Right lobe of liver (tissue), 6 donors: ENCODE measurements around the gene ITPR1. TPM values are rescaled to one million over a fixed set of nuclear protein-coding genes. Genes with fewer than 3 reads are reported as not detected.

Experiments used
- ATAC-seq, 4 donors: fragments of 200-7000 bp; cut with Tn5 transposase; one replicate each; pipeline ENCODE4 v1.9.1; 2020; ENCODE audit warnings: mild to moderate bottlenecking in 4 of 4, moderate library complexity in 4 of 4
- DNase-seq, 3 donors: peaks; one replicate each; pipeline ENCODE4 v3.0.0-alpha.2; 2020
- H3K27ac ChIP-seq, 3 donors: fragments of 200-600 bp; one replicate each; pipeline ENCODE4 v1.8.0; 2022
- H3K27me3 ChIP-seq, 2 donors: fragments of 200-600 bp; one replicate each; pipeline ENCODE4 v1.8.0; 2022
- H3K36me3 ChIP-seq, 4 donors: fragments of 200-600 bp; sonication (generic) in 1 of 4; one replicate each; pipeline versions ENCODE4 v1.5.1 to v1.8.0; 2017 to 2022; ENCODE audit warnings: control low read depth in 1 of 4
- H3K4me1 ChIP-seq, 4 donors: fragments of 200-600 bp; sonication (generic) in 1 of 4; one replicate each; pipeline versions ENCODE4 v1.5.1 to v1.8.0; 2017 to 2022; ENCODE audit warnings: control low read depth in 1 of 4
- H3K4me3 ChIP-seq, 3 donors: fragments of 200-600 bp; one replicate each; pipeline ENCODE4 v1.8.0; 2022
- H3K9me3 ChIP-seq, 4 donors: fragments of 200-600 bp; sonication (generic) in 1 of 4; one replicate each; pipeline versions ENCODE4 v1.5.1 to v1.8.0; 2017 to 2022; ENCODE audit warnings: control low read depth in 1 of 4
- POLR2A ChIP-seq: fragments of 450-650 bp; IDR thresholded peaks from one replicate; pipeline ENCODE4 v1.6.1; 2017; ENCODE audit warnings: antibody characterized with exemption, mild to moderate bottlenecking
- WGBS: methylation state at CpG from one replicate; pipeline ENCODE4 v1.1.6; 2018; ENCODE audit warnings: low coverage, low lambda C conversion rate; ENCODE audit not compliant: insufficient coverage; ENCODE audit errors: missing lambda C conversion rate; 5-methylcytosine and 5-hydroxymethylcytosine counted together
- intact Hi-C, 2 donors: fragments of 100-400 bp; cut with DNase I; formaldehyde crosslinking; loops; one replicate each; pipeline versions ENCODE4 v1.11.2 to v1.14.1; 2022
- total RNA-seq, 6 experiments: library from RNA; depleted of rRNA in 2 of 6; stranded (reverse); fragments of >200 nt in 2 of 6; fragmentation: NEBNext Ultra II Directional in 3 of 6; extraction: Animal tissue kit (Norgen Biotek cat#: 25700) in 3 of 6; gene quantifications; one replicate each; pipeline versions ENCODE4 v1.1.0 to v1.2.4, GENCODE V29; 2016 to 2023
- TF ChIP-seq, protein P1 (sequence below), 4 donors: fragments of 200-600 bp in 3 of 4; fragments of 450-650 bp in 1 of 4; IDR thresholded peaks; one replicate each; pipeline versions ENCODE4 v1.5.1 to v1.8.0; 2016 to 2022; ENCODE audit warnings: antibody characterized with exemption in 4 of 4, mild to moderate bottlenecking in 2 of 4
- donor health status: DM: no; HTN: yes; CAD: no.
- donor health status: DM: no; HTN: no; CAD: no.
- donor health status: DM: no; HTN: no; CAD: no.
- donor health status: DM: no; HTN: yes; CAD: no.
- donor health status: DM: no; HTN: yes; CAD: no.

Gene ITPR1
- total RNA-seq, 6 experiments from 2014 or later: 6.5 to 16.2 (median 11.5) TPM

DNA sequence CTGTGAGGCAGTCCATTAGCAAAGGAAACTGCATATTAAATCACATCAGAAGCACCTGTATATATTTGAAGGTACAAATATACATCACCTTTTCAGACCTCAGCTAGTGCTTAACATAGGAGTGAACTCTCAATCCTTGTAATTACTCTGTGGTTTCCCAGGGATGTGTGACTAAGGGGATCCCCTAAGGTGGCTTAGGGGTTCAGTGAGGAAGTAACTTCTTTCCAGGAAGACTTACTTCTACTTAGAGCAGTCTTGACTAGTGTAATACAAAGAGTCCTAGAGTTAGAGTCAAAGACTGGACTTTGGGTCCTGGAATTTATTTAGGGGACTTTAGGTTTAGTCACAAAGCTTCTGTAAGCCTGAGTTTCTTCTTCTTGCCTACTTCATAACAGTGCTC lies 17.3 kb upstream of the ITPR1 start:
- no peaks in the 10 kb centered on the region for H3K9me3 ChIP-seq

DNA sequence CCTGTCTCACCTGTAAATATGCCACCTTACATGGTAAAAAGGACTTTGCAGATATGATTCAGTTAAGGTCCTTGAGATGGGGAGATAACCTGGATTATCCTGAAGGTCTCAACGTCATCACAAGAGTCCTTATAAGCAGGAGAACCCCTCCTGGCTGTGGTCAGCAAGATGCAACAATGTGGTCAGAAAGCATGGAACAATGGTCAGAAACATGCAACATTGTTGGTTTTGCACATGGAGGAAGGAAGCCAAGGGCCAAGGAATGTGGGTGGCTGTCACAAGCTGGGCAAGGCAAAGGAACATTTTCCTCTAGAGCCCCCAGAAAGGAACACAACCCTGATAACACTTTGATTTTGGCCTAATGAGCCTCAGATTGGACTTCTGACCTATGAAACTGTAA lies 16.7 kb upstream of the ITPR1 start:
- ATAC-seq (no peak), DNase-seq (no peak)
- WGBS: 17% methylated on average over 1 of the region's 1 CpG
- no peaks in the 10 kb centered on the region for H3K9me3 ChIP-seq
- no peaks in the 10 kb centered on the region for H3K36me3 ChIP-seq
- TF ChIP-seq, protein P1, sequence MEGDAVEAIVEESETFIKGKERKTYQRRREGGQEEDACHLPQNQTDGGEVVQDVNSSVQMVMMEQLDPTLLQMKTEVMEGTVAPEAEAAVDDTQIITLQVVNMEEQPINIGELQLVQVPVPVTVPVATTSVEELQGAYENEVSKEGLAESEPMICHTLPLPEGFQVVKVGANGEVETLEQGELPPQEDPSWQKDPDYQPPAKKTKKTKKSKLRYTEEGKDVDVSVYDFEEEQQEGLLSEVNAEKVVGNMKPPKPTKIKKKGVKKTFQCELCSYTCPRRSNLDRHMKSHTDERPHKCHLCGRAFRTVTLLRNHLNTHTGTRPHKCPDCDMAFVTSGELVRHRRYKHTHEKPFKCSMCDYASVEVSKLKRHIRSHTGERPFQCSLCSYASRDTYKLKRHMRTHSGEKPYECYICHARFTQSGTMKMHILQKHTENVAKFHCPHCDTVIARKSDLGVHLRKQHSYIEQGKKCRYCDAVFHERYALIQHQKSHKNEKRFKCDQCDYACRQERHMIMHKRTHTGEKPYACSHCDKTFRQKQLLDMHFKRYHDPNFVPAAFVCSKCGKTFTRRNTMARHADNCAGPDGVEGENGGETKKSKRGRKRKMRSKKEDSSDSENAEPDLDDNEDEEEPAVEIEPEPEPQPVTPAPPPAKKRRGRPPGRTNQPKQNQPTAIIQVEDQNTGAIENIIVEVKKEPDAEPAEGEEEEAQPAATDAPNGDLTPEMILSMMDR (IDR thresholded peaks at IDR 0.05): no peak
- no peak for TF ChIP-seq POLR2A
- peaks cover 0 to 16% (median 0%) of the 10 kb centered on the region in 4 donors for H3K4me1 ChIP-seq
- H3K27me3 ChIP-seq: no peaks in the 10 kb centered on the region
- H3K4me3 ChIP-seq: no peak overlapping the region
- intact Hi-C loops: no loop called here
- H3K27ac ChIP-seq: no peak overlapping the region

More for the DNA sequence above, 17.3 kb upstream of the ITPR1 start:
- H3K4me3 ChIP-seq: no peak overlapping the region
- intact Hi-C loops: no loop called here
- no peak overlapping the region for H3K27ac ChIP-seq
- H3K4me1 ChIP-seq: peaks cover 0 to 16% (median 0%) of the 10 kb centered on the region in 4 donors
- DNase-seq (no peak), ATAC-seq (no peak)
- H3K36me3 ChIP-seq: no peaks in the 10 kb centered on the region
- TF ChIP-seq, protein P1 (IDR thresholded peaks at IDR 0.05): no peak
- no peak for TF ChIP-seq POLR2A
- no peaks in the 10 kb centered on the region for H3K27me3 ChIP-seq

DNA sequence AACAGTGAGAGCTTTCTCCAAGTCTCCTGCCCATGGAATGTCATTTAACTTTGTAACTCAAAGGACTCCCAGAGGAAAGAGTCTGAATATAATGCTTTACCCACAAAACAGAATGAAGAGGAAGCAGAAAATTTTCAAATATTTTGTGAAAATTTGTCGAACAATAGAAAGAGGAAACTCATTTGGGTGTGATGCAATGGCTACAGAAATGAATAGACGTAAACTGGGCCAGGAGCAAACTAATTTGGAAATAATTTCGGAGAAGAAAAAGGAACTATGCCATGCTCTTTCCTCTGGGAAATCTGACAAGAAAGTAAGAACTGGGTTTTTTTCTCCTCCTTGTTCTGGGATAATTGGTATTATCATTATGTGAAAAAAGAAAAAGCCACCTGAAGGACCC lies 14.9 kb upstream of the ITPR1 start:
- H3K27me3 ChIP-seq: no peaks in the 10 kb centered on the region
- H3K4me3 ChIP-seq: no peak overlapping the region
- ATAC-seq (no peak), DNase-seq (no peak)
- H3K36me3 ChIP-seq: no peaks in the 10 kb centered on the region
- no peak for TF ChIP-seq POLR2A
- TF ChIP-seq, protein P1 (IDR thresholded peaks at IDR 0.05): no peak
- intact Hi-C loops: no loop called here
- H3K4me1 ChIP-seq: peaks cover 0 to 9% (median 0%) of the 10 kb centered on the region in 4 donors
- H3K27ac ChIP-seq: no peak overlapping the region
- WGBS: 23% methylated on average over 3 of the region's 3 CpGs
- H3K9me3 ChIP-seq: no peaks in the 10 kb centered on the region

DNA sequence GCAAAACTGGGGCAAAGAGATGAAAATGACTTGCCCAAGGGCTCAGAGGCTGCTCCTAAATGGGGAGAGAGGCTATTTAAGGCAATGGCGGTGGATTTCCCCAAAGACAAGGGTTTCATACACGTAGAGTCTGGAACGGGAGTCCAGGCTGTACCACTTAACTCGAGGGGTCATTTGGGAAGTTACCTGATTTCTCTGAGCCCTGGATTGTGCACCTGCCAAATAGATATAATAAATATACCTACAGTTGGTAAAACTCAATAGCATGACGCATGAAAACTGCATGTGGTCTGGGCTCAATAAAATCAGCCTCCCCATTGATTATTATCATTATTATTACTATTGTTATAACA lies 1.3 kb upstream of the ITPR1 start:
- intact Hi-C loops: no loop called here
- Histone ChIP-seq H3K36me3 (no peaks in the 10 kb centered on the region), H3K4me3 (peak overlapping the region in 2 of 3 donors; percentile 74 to 90), H3K27ac (no peak overlapping the region), H3K9me3 (no peaks in the 10 kb centered on the region), H3K4me1 (peaks cover 0 to 9% (median 0%) of the 10 kb centered on the region in 4 donors), H3K27me3 (no peaks in the 10 kb centered on the region)
- 33% methylated on average over 4 of the region's 5 CpGs for WGBS
- ATAC-seq: no peak
- TF ChIP-seq POLR2A: no peak
- TF ChIP-seq, protein P1 (IDR thresholded peaks at IDR 0.05): no peak
- DNase-seq: no peak
